ENCODE measurements around the gene ADAMTSL3.

Gene ADAMTSL3

DNA sequence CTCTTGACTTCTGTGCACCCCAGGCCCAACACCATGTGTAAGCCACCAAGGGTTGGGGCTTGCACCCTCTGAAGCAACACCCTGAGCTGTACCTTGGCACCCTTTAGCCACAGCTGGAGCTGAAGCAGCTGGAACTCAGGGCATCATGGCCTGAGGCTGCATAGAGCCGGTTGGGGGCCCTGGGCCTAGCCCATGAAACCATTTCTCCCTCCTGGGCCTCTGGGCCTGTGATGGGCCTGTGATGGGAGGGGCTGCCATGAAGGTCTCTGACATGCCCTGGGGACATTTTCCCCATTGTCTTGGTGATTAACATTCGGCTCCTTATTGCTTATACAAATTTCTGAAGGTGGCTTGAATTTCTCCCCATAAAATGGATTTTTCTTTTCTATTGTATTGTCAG is 22.4 kb upstream of the ADAMTSL3 start:
- Histone ChIP-seq H3K9me3 (ENCODE audit: low read length) (no peaks in the 10 kb centered on the region), H3K36me3 (ENCODE audit: insufficient read depth, low read length) (no peaks in the 10 kb centered on the region), H3K4me1 (ENCODE audit: insufficient read depth, low read length) (no peaks in the 10 kb centered on the region), H3K27me3 (ENCODE audit: insufficient read depth, low read length) (no peaks in the 10 kb centered on the region), H3K4me3 (ENCODE audit: low read length) (no peak overlapping the region), H2AFZ (ENCODE audit: low read depth, low read length) (no peak overlapping the region)

DNA sequence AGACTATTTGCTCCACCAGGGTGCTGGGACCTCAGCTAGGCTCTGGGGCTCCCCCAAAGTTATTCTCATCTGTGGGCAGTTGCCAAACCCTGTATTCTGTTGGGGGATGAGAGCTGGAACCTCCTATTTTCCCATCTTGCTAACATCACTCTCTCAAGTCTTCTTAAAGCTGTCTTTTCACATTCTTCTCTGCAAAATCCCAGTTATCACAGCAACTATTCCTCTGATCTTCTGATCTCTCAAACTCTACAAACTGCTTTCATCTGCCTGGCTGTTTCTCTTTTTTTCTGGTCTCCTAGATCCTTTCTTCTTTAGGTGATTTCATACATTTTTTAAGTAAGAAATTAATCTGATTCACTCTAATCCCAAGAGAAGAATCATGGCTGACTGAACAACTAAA is 10.7 kb upstream of the ADAMTSL3 start:
- Histone ChIP-seq H3K27me3 (ENCODE audit: insufficient read depth, low read length) (peaks cover 3% of the 10 kb centered on the region), H3K4me3 (ENCODE audit: low read length) (no peak overlapping the region), H2AFZ (ENCODE audit: low read depth, low read length) (no peak overlapping the region), H3K36me3 (ENCODE audit: insufficient read depth, low read length) (no peaks in the 10 kb centered on the region), H3K9me3 (ENCODE audit: low read length) (no peaks in the 10 kb centered on the region), H3K4me1 (ENCODE audit: insufficient read depth, low read length) (no peaks in the 10 kb centered on the region)

- H3K27me3 ChIP-seq (ENCODE audit: insufficient read depth, low read length) = peaks cover 3% of the 10 kb centered on the region
- no peaks in the 10 kb centered on the region for H3K36me3 ChIP-seq (ENCODE audit: insufficient read depth, low read length)
- no peaks in the 10 kb centered on the region for H3K9me3 ChIP-seq (ENCODE audit: low read length)
- H3K4me1 ChIP-seq (ENCODE audit: insufficient read depth, low read length) = no peaks in the 10 kb centered on the region
- H3K4me3 ChIP-seq (ENCODE audit: low read length) = no peak overlapping the region
- no peak overlapping the region for H2AFZ ChIP-seq (ENCODE audit: low read depth, low read length)
These were observed 9.5 kb upstream of the ADAMTSL3 start for GRCh38 chr15:83644439-83644838.

DNA sequence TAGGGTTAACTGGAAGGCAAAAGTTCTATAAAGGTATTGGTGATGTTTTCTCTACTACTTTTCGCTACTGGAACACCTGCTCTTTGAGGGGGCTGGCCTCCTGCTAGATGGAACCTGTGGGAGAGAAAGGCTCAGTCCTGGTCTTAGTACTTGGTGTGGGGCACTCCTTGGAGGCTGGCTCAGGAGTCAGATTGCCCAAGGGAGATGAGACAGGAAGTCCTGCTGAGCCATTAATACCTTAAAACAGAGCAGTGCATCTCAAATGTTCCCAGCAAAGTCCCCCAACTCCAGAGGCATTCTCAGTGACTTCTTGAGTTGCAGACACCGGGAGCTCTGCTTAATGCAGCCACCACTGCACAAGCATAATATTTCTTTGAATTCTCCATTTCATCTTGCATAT is 3.1 kb upstream of the ADAMTSL3 start:
- Histone ChIP-seq H3K4me3 (ENCODE audit: low read length) (no peak overlapping the region), H3K27me3 (ENCODE audit: insufficient read depth, low read length) (peaks cover 47% of the 10 kb centered on the region), H3K4me1 (ENCODE audit: insufficient read depth, low read length) (no peaks in the 10 kb centered on the region), H3K36me3 (ENCODE audit: insufficient read depth, low read length) (no peaks in the 10 kb centered on the region), H2AFZ (ENCODE audit: low read depth, low read length) (no peak overlapping the region), H3K9me3 (ENCODE audit: low read length) (no peaks in the 10 kb centered on the region)

DNA sequence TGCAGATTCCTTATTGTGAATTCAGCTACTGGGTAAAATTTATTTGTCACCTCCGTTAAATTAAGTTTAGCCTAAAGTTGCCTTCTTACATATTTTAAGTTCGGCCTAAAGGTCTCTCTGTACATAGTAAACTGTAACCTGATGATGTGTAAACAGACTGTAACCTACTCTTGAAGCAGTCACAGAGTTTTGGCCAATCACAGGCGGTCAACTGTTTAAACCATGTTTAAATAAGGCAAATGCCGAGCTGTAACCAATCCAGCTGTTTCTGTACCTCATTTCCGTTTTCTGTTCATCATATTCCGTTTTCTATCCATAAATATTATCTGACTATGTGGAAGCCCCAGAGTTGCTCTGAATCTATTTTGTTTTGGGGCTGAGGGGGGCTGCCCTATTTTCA is 2.4 kb upstream of the ADAMTSL3 start:
- Histone ChIP-seq H2AFZ (ENCODE audit: low read depth, low read length) (no peak overlapping the region), H3K36me3 (ENCODE audit: insufficient read depth, low read length) (no peaks in the 10 kb centered on the region), H3K4me3 (ENCODE audit: low read length) (no peak overlapping the region), H3K4me1 (ENCODE audit: insufficient read depth, low read length) (no peaks in the 10 kb centered on the region), H3K27me3 (ENCODE audit: insufficient read depth, low read length) (peaks cover 53% of the 10 kb centered on the region), H3K9me3 (ENCODE audit: low read length) (no peaks in the 10 kb centered on the region)

DNA sequence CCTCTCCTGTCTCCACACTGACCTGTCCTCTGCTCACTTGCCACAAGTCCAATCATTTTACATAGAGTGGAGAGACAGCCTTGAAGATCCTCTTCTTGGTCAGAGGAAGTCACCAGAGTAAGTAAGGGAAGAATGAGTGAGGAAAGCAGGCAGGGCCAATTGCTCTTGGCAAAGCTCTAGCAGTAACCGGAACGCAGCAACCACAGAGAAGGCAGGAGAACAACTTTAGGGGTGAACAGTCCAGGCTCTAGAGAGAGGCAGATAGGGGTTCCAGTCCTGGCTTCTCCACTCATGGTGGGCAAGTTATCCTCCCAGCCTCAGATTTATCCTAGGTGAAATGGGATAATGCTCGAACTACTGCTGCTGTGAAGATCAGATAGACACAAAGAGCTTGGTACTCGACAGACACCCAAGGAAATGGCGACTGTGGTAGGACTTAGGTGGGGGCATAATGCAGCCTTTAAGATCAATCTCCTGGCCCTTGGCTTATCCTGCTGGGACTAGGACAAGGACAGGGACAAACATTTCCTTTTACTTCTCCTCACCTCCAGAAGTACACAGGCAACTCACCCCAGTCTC is 1.2 kb upstream of the ADAMTSL3 start:
- Histone ChIP-seq H3K4me3 (ENCODE audit: low read length) (no peak overlapping the region), H2AFZ (ENCODE audit: low read depth, low read length) (no peak overlapping the region), H3K4me1 (ENCODE audit: insufficient read depth, low read length) (no peaks in the 10 kb centered on the region), H3K36me3 (ENCODE audit: insufficient read depth, low read length) (no peaks in the 10 kb centered on the region), H3K27me3 (ENCODE audit: insufficient read depth, low read length) (peaks cover 56% of the 10 kb centered on the region), H3K9me3 (ENCODE audit: low read length) (no peaks in the 10 kb centered on the region)

- peaks cover 58% of the 10 kb centered on the region for H3K27me3 ChIP-seq (ENCODE audit: insufficient read depth, low read length)
- H3K4me3 ChIP-seq (ENCODE audit: low read length) = no peak overlapping the region
- no peaks in the 10 kb centered on the region for H3K9me3 ChIP-seq (ENCODE audit: low read length)
- no peaks in the 10 kb centered on the region for H3K36me3 ChIP-seq (ENCODE audit: insufficient read depth, low read length)
- H2AFZ ChIP-seq (ENCODE audit: low read depth, low read length) = no peak overlapping the region
- H3K4me1 ChIP-seq (ENCODE audit: insufficient read depth, low read length) = no peaks in the 10 kb centered on the region
These were observed 660 bp upstream of the ADAMTSL3 start for GRCh38 chr15:83653288-83653638.

DNA sequence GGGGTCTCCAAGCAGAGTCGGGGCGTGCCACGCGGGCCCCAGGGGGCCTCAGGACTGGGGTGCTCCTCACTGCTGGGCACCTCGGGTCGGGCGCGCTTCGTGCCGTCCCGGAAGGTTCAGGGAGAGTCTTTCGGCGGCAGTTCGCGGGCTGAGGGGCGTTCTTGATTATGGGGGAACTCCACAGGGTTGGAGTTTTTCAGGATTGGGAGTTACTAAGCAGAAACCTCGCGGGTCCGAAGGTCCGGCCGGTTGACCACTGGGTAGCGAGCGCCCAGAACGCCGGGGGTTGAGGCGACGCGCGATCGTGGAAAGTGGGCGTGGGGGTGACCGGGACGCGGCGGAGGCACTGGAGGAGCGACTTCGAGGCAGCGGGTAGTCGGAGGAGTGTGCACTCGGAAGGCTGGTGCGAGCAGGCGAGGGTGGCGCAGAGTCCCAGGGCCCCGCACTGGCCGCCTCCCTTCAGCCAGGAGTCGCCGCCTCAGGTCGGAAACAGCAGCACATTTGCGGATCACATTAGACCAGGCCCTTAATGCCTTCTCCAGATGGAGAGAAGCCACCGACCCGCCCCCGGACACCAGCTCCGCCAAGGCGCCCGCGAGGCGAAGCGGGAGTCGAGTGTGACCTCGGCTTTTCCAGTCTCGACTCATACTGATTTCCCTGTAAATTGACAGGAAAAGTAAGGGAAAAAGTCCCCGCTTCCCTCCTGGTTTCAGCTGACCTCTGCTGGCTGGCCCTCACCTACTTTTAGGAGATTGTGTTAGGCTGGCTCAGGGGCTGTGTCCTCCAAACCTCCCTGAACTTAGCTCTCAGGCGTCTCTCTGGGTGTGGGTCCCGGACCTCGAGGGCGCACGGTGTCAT is 685 bp downstream of the ADAMTSL3 start:
- Histone ChIP-seq H2AFZ (ENCODE audit: low read depth, low read length) (no peak overlapping the region), H3K4me1 (ENCODE audit: insufficient read depth, low read length) (no peaks in the 10 kb centered on the region), H3K9me3 (ENCODE audit: low read length) (no peaks in the 10 kb centered on the region), H3K27me3 (ENCODE audit: insufficient read depth, low read length) (peaks cover 58% of the 10 kb centered on the region), H3K36me3 (ENCODE audit: insufficient read depth, low read length) (no peaks in the 10 kb centered on the region), H3K4me3 (ENCODE audit: low read length) (no peak overlapping the region)

GRCh38 chr15:83655237-83655616 is 1.3 kb downstream of the ADAMTSL3 start:
- Histone ChIP-seq H3K36me3 (ENCODE audit: insufficient read depth, low read length) (no peaks in the 10 kb centered on the region), H2AFZ (ENCODE audit: low read depth, low read length) (no peak overlapping the region), H3K27me3 (ENCODE audit: insufficient read depth, low read length) (peaks cover 53% of the 10 kb centered on the region), H3K4me1 (ENCODE audit: insufficient read depth, low read length) (no peaks in the 10 kb centered on the region), H3K9me3 (ENCODE audit: low read length) (no peaks in the 10 kb centered on the region), H3K4me3 (ENCODE audit: low read length) (no peak overlapping the region)

DNA sequence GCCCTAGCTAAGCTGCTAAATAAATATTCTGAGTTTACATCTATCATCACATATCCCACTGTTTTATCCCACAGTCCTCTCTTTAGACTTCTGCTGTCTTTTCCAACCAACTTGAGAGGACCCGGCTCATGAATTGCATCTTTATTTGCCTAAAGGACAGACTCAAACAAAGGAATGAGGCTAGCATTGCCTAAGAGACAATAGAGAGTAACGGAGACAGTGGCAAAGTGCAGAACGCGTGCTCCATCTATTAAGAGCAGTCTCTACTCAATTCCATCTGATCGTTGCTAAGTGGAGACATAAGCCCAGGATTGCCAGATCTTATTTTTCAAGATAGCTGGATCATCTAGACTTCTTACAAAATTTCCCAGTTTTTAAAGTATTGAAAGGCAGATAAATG is 2.3 kb downstream of the ADAMTSL3 start:
- Histone ChIP-seq H3K9me3 (ENCODE audit: low read length) (no peaks in the 10 kb centered on the region), H3K4me1 (ENCODE audit: insufficient read depth, low read length) (no peaks in the 10 kb centered on the region), H3K36me3 (ENCODE audit: insufficient read depth, low read length) (no peaks in the 10 kb centered on the region), H2AFZ (ENCODE audit: low read depth, low read length) (no peak overlapping the region), H3K27me3 (ENCODE audit: insufficient read depth, low read length) (peaks cover 50% of the 10 kb centered on the region), H3K4me3 (ENCODE audit: low read length) (no peak overlapping the region)

DNA sequence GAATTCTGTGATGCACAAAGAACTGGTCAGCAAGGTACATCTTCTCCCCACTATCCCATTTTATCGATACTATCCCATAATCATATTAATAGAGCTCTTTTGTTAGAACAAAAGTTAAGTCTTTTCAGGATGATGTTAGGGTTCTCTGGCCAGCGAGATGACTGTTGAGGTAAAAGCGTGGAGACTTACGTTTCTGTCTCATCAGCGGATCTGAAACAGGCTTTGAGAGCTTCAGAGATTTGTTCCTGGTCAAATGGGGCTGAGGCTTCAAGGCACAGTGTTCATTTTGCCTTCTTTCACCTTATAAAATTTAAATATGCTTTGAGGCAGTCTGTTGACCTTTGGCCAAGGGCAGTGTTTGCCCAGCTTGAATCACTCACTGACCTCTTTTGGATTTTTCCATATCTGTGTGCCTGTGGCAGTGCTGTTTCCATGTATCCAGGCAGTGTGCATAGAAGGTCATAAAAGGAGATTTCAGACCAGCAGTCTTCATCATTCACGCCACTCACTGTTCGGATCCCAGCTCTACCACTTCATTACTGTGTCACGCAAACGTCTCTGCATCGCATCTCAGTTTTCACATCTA is 3.1 kb downstream of the ADAMTSL3 start:
- peaks cover 44% of the 10 kb centered on the region for H3K27me3 ChIP-seq (ENCODE audit: insufficient read depth, low read length)
- H2AFZ ChIP-seq (ENCODE audit: low read depth, low read length) = no peak overlapping the region
- H3K4me1 ChIP-seq (ENCODE audit: insufficient read depth, low read length) = no peaks in the 10 kb centered on the region
- no peaks in the 10 kb centered on the region for H3K9me3 ChIP-seq (ENCODE audit: low read length)
- no peaks in the 10 kb centered on the region for H3K36me3 ChIP-seq (ENCODE audit: insufficient read depth, low read length)
- H3K4me3 ChIP-seq (ENCODE audit: low read length) = no peak overlapping the region

GRCh38 chr15:83657549-83657948 is 3.6 kb downstream of the ADAMTSL3 start:
- no peaks in the 10 kb centered on the region for H3K36me3 ChIP-seq (ENCODE audit: insufficient read depth, low read length)
- peaks cover 39% of the 10 kb centered on the region for H3K27me3 ChIP-seq (ENCODE audit: insufficient read depth, low read length)
- no peak overlapping the region for H3K4me3 ChIP-seq (ENCODE audit: low read length)
- H2AFZ ChIP-seq (ENCODE audit: low read depth, low read length) = no peak overlapping the region
- no peaks in the 10 kb centered on the region for H3K4me1 ChIP-seq (ENCODE audit: insufficient read depth, low read length)
- H3K9me3 ChIP-seq (ENCODE audit: low read length) = no peaks in the 10 kb centered on the region

- Histone ChIP-seq H3K36me3 (ENCODE audit: insufficient read depth, low read length) (no peaks in the 10 kb centered on the region), H3K9me3 (ENCODE audit: low read length) (no peaks in the 10 kb centered on the region), H3K27me3 (ENCODE audit: insufficient read depth, low read length) (peaks cover 31% of the 10 kb centered on the region), H3K4me1 (ENCODE audit: insufficient read depth, low read length) (no peaks in the 10 kb centered on the region), H3K4me3 (ENCODE audit: low read length) (no peak overlapping the region), H2AFZ (ENCODE audit: low read depth, low read length) (no peak overlapping the region)
These were observed 4.8 kb downstream of the ADAMTSL3 start for GRCh38 chr15:83658430-83659416.
